Mucosa of descending colon (tissue), 3 donors: Measurements from ENCODE around the gene VNN1. TPM values are rescaled to one million over a fixed set of nuclear protein-coding genes. Genes with fewer than 3 reads are reported as not detected.

ENCODE experiments used
- ATAC-seq: fragments of 200-7000 bp; cut with Tn5 transposase; one replicate; pipeline ENCODE4 v1.9.1; 2020; ENCODE audit warnings: mild to moderate bottlenecking, moderate library complexity
- DNase-seq, 3 donors: peaks; one replicate each; pipeline ENCODE4 v3.0.0-alpha.2; 2020
- H3K36me3 ChIP-seq: fragments of 200-600 bp; one replicate; pipeline ENCODE4 v1.8.0; 2021; ENCODE audit warnings: low read depth, mild to moderate bottlenecking
- H3K4me1 ChIP-seq: fragments of 200-600 bp; one replicate; pipeline ENCODE4 v1.8.0; 2021; ENCODE audit warnings: low read depth, mild to moderate bottlenecking
- H3K4me3 ChIP-seq: fragments of 200-600 bp; one replicate; pipeline ENCODE4 v1.8.0; 2021; ENCODE audit warnings: mild to moderate bottlenecking
- H3K9me3 ChIP-seq: fragments of 200-600 bp; one replicate; pipeline ENCODE4 v1.8.0; 2021; ENCODE audit warnings: mild to moderate bottlenecking
- CTCF ChIP-seq: fragments of 200-600 bp; IDR thresholded peaks from one replicate; pipeline ENCODE4 v1.8.0; 2022; ENCODE audit warnings: antibody characterized with exemption, mild to moderate bottlenecking
- intact Hi-C, 2 donors: fragments of 100-400 bp; cut with DNase I in 1 of 2; cut with micrococcal nuclease in 1 of 2; formaldehyde crosslinking; loops; one replicate each; pipeline versions ENCODE4 v1.11.0 to v1.11.1; 2022; cut with DNase I, micrococcal nuclease
- total RNA-seq, 3 donors: library from RNA; stranded (reverse); fragmentation: NEBNext Ultra II Directional in 2 of 3; extraction: Animal tissue kit (Norgen Biotek cat#: 25700) in 2 of 3; gene quantifications; one replicate each; pipeline versions ENCODE4 v1.2.1 to v1.2.4, GENCODE V29; 2021 to 2023
- donor health status: DM: no; HTN: no; CAD: no; lungs with moderate emphysema.
- donor health status: DM: no; HTN: no; CAD: no.
- donor health status: DM: no; HTN: yes; CAD: no.

The VNN1 gene
- total RNA-seq, 3 donors from 2014 or later: 0.55 to 2.3 (median 0.82) TPM

- ATAC-seq: no peak
- H3K36me3 ChIP-seq: no peaks in the 10 kb centered on the region
- H3K9me3 ChIP-seq: no peaks in the 10 kb centered on the region
- intact Hi-C loops: no loop called here
- TF ChIP-seq CTCF: no peak
- DNase-seq: no peak
- no peaks in the 10 kb centered on the region for H3K4me1 ChIP-seq
- no peak overlapping the region for H3K4me3 ChIP-seq
Measured at GRCh38 chr6:132634796-132635195, 79.1 kb downstream of the VNN1 start.

- intact Hi-C loops: no loop called here
- DNase-seq: no peak
- H3K4me1 ChIP-seq: no peaks in the 10 kb centered on the region
- ATAC-seq: no peak
- no peaks in the 10 kb centered on the region for H3K36me3 ChIP-seq
- no peak for TF ChIP-seq CTCF
- no peak overlapping the region for H3K4me3 ChIP-seq
- no peaks in the 10 kb centered on the region for H3K9me3 ChIP-seq
Measured at GRCh38 chr6:132633362-132633761, 80.5 kb downstream of the VNN1 start.

Other genes starting within 250 kb of the VNN1 start
- 10 to 100 TPM; 51.9 to 66.9 (median 63.2) TPM for gene STX7, start 200.9 kb downstream of the VNN1 start, total RNA-seq
- not detected for gene TAAR9, start 175.8 kb downstream of the VNN1 start, total RNA-seq
- gene TAAR8, start 161.4 kb downstream of the VNN1 start, total RNA-seq: not detected
- gene TAAR6, start 143.7 kb downstream of the VNN1 start, total RNA-seq: not detected
- not detected for gene TAAR5, start 124.3 kb downstream of the VNN1 start, total RNA-seq
- gene TAAR2, start 89.8 kb downstream of the VNN1 start, total RNA-seq: not detected
- gene TAAR1, start 54.9 kb downstream of the VNN1 start, total RNA-seq: not detected
- gene VNN2, start 43.8 kb upstream of the VNN1 start, total RNA-seq: 1 to 10 TPM in 2 of 3 donors, under 1 TPM in 1; 0.20 to 2.3 (median 1.6) TPM
- 10 to 100 TPM; 11.0 to 15.4 (median 11.9) TPM for gene SLC18B1, start 84.6 kb upstream of the VNN1 start, total RNA-seq
- 100 to 1,000 TPM; 717 to 844 (median 797) TPM for gene RPS12, start 100.5 kb upstream of the VNN1 start, total RNA-seq